Glutamatergic neuron (in vitro differentiated cells): ENCODE results near the gene CDC42BPA. TPM values are rescaled to one million over a fixed set of nuclear protein-coding genes. Genes with fewer than 3 reads are reported as not detected.
"Not testable (repeated sequence)": the region's sequence is repeated elsewhere in the genome, so short reads cannot be mapped to it uniquely, and the experiment has no call there.

ENCODE experiments used
- DNase-seq: peaks from one replicate; pipeline ENCODE4 v3.0.0; 2022
- H3K27ac Mint-ChIP-seq: one replicate; pipeline ENCODE4 v1.8.0; 2020; ENCODE audit warnings: mild to moderate bottlenecking, mixed read lengths, inconsistent platforms; ENCODE audit not compliant: unreplicated experiment
- H3K27me3 Mint-ChIP-seq: one replicate; pipeline ENCODE4 v1.8.0; 2020; ENCODE audit warnings: mild to moderate bottlenecking, moderate library complexity, mixed read lengths, inconsistent platforms; ENCODE audit not compliant: unreplicated experiment
- H3K36me3 Mint-ChIP-seq: one replicate; pipeline ENCODE4 v1.8.0; 2020; ENCODE audit warnings: mild to moderate bottlenecking, mixed read lengths, inconsistent platforms; ENCODE audit not compliant: unreplicated experiment
- H3K4me1 Mint-ChIP-seq: one replicate; pipeline ENCODE4 v1.8.0; 2020; ENCODE audit warnings: mild to moderate bottlenecking, low read depth, mixed read lengths, inconsistent platforms; ENCODE audit not compliant: unreplicated experiment
- H3K4me3 Mint-ChIP-seq: one replicate; pipeline ENCODE4 v1.8.0; 2020; ENCODE audit warnings: mild to moderate bottlenecking, mixed read lengths, inconsistent platforms; ENCODE audit not compliant: unreplicated experiment
- H3K9me3 Mint-ChIP-seq: one replicate; pipeline ENCODE4 v1.8.0; 2020; ENCODE audit warnings: mild to moderate bottlenecking, moderate library complexity, mixed read lengths, inconsistent platforms; ENCODE audit not compliant: unreplicated experiment
- total RNA-seq: library from RNA; stranded (reverse); fragmentation: NEBNext Ultra II Directional; extraction: Animal tissue kit (Norgen Biotek cat#: 25700); gene quantifications from one replicate; pipeline ENCODE4 v1.2.1, GENCODE V29; 2021; ENCODE audit not compliant: unreplicated experiment
- TF ChIP-seq, protein P1 (sequence below): fragments of 200-600 bp; sonication (generic); IDR thresholded peaks from one replicate; pipeline ENCODE4 v1.5.0; 2021; ENCODE audit not compliant: partially characterized antibody, unreplicated experiment

The CDC42BPA gene
- total RNA-seq, 1 donor from 2014 or later, result 66.0 TPM

- Mint-ChIP-seq H3K27me3 (peaks cover 1% of the 10 kb centered on the region), H3K27ac (no peak overlapping the region), H3K36me3 (peaks cover 14% of the 10 kb centered on the region), H3K9me3 (no peaks in the 10 kb centered on the region), H3K4me1 (no peaks in the 10 kb centered on the region), H3K4me3 (no peak overlapping the region)
- DNase-seq, result no peak
- TF ChIP-seq, protein P1, sequence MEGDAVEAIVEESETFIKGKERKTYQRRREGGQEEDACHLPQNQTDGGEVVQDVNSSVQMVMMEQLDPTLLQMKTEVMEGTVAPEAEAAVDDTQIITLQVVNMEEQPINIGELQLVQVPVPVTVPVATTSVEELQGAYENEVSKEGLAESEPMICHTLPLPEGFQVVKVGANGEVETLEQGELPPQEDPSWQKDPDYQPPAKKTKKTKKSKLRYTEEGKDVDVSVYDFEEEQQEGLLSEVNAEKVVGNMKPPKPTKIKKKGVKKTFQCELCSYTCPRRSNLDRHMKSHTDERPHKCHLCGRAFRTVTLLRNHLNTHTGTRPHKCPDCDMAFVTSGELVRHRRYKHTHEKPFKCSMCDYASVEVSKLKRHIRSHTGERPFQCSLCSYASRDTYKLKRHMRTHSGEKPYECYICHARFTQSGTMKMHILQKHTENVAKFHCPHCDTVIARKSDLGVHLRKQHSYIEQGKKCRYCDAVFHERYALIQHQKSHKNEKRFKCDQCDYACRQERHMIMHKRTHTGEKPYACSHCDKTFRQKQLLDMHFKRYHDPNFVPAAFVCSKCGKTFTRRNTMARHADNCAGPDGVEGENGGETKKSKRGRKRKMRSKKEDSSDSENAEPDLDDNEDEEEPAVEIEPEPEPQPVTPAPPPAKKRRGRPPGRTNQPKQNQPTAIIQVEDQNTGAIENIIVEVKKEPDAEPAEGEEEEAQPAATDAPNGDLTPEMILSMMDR, result no peak
Measured at GRCh38 chr1:227343727-227344551, 25.6 kb upstream of the CDC42BPA start.

DNA sequence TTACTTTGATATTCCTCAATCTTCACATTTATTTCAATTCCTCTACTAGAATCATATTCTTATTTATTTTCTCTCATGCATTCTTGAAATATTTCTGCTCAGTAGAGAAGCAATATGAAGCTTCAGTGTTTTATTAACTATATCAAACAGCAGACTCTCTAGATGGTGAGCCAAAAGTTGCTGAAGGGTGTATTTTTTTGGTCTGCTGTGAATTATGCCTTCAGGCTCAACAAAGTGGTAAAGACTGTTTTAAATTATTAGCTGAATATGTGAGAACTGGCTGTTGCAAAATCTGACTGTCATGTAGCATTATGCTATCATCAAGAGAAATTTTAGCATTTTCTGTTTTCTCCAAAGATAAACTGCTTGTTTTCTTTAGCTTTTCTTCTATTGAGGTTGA, 24.9 kb upstream of the CDC42BPA start:
- H3K27me3 Mint-ChIP-seq, result peaks cover 1% of the 10 kb centered on the region
- TF ChIP-seq, protein P1, result no peak
- no peak overlapping the region for H3K4me3 Mint-ChIP-seq
- no peaks in the 10 kb centered on the region for H3K4me1 Mint-ChIP-seq
- H3K36me3 Mint-ChIP-seq, result peaks cover 14% of the 10 kb centered on the region
- H3K9me3 Mint-ChIP-seq, result no peaks in the 10 kb centered on the region
- DNase-seq, result no peak
- H3K27ac Mint-ChIP-seq, result no peak overlapping the region

GRCh38 chr1:227342075-227342829, 24.0 kb upstream of the CDC42BPA start:
- no peak overlapping the region for H3K27ac Mint-ChIP-seq
- no peak overlapping the region for H3K4me3 Mint-ChIP-seq
- no peaks in the 10 kb centered on the region for H3K9me3 Mint-ChIP-seq
- no peak for DNase-seq
- peaks cover 14% of the 10 kb centered on the region for H3K36me3 Mint-ChIP-seq
- H3K27me3 Mint-ChIP-seq, result peaks cover 1% of the 10 kb centered on the region
- TF ChIP-seq, protein P1, result no peak
- no peaks in the 10 kb centered on the region for H3K4me1 Mint-ChIP-seq

DNA sequence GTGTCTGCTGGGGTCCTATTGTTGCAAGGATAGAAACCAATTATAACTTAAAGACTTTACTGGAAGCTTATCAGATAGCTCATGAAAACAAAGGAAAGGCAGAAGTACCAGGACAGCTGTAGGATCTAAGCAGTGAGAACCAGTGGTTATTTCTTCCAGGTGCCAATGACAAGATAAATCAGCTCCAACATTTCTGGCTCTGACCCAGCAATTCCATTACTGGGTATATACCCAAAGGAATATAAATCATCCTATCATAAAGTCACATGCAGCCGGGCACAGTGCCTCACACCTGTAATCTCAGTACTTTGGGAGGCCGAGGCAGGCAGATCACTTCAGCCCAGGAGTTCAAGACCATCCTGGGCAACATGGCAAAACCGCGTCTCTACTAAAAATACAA, 17.8 kb upstream of the CDC42BPA start:
- H3K4me3 Mint-ChIP-seq, H3K27me3 Mint-ChIP-seq, H3K4me1 Mint-ChIP-seq, H3K9me3 Mint-ChIP-seq, DNase-seq, H3K27ac Mint-ChIP-seq: not testable (repeated sequence)
- H3K36me3 Mint-ChIP-seq, result peaks cover 19% of the 10 kb centered on the region

- Mint-ChIP-seq H3K4me3 (no peak overlapping the region), H3K27ac (no peak overlapping the region), H3K36me3 (peaks cover 19% of the 10 kb centered on the region), H3K9me3 (peaks cover 1% of the 10 kb centered on the region), H3K27me3 (no peaks in the 10 kb centered on the region), H3K4me1 (no peaks in the 10 kb centered on the region)
- TF ChIP-seq, protein P1, result no peak
- no peak for DNase-seq
Measured at GRCh38 chr1:227335242-227336020, 17.1 kb upstream of the CDC42BPA start.
